H1 (cell line): Measurements from ENCODE around the gene ELP5. TPM values are rescaled to one million over a fixed set of nuclear protein-coding genes. Genes with fewer than 3 reads are reported as not detected.

Source experiments
- CTCF ChIA-PET: fragments of 300-600 bp; sonication (Branson Sonifier 250); formaldehyde crosslinking; loops from one replicate; lab custom pipeline; 2021; ENCODE audit not compliant: partially characterized antibody; lab: Charles Lee
- POLR2A ChIA-PET: fragments of 300-600 bp; sonication (Branson Sonifier 250); formaldehyde crosslinking; loops from one replicate; lab custom pipeline; 2021; ENCODE audit warnings: inconsistent platforms; ENCODE audit not compliant: partially characterized antibody; lab: Charles Lee
- DNase-seq, 2 experiments: peaks; one replicate each; pipeline versions ENCODE4 v3.0.0 to v3.0.0-alpha.2; 2010 to 2022; ENCODE audit warnings: low spot score in 2 of 2, low read depth in 1 of 2, mixed read lengths in 1 of 2
- FAIRE-seq: peaks from 2 replicates; lab custom pipeline; 2011; peaks lifted over from hg19 to GRCh38; lab: Jason Lieb, UNC
- H2AFZ ChIP-seq: 2 replicates; pipeline ENCODE4 v1.8.1; 2012; ENCODE audit warnings: low read length, inconsistent platforms
- H2AK5ac ChIP-seq: 2 replicates; pipeline ENCODE4 v1.6.1; 2013; ENCODE audit warnings: low read depth, low read length
- H2BK120ac ChIP-seq: replicated peaks from 2 replicates; pipeline ENCODE3; 2013; ENCODE audit warnings: low read depth, low read length, inconsistent platforms
- H2BK12ac ChIP-seq: 2 replicates; pipeline ENCODE4 v1.6.1; 2013; ENCODE audit warnings: low read depth, low read length
- H2BK15ac ChIP-seq: 2 replicates; pipeline ENCODE4 v1.6.1; 2013; ENCODE audit warnings: low read length
- H2BK20ac ChIP-seq: 2 replicates; pipeline ENCODE4 v1.6.1; 2013; ENCODE audit warnings: low read length
- H2BK5ac ChIP-seq: 2 replicates; pipeline ENCODE4 v1.6.1; 2013; ENCODE audit warnings: low read depth, low read length
- H3K14ac ChIP-seq: 2 replicates; pipeline ENCODE4 v1.6.1; 2013; ENCODE audit warnings: inconsistent platforms; ENCODE audit not compliant: insufficient read length
- H3K18ac ChIP-seq: 2 replicates; pipeline ENCODE4 v1.6.1; 2013; ENCODE audit warnings: low read length; ENCODE audit errors: extremely low read depth
- H3K23ac ChIP-seq: 2 replicates; pipeline ENCODE4 v1.6.1; 2013; ENCODE audit warnings: inconsistent platforms; ENCODE audit not compliant: insufficient read length
- H3K23me2 ChIP-seq: 2 replicates; pipeline ENCODE4 v1.6.1; 2013; ENCODE audit warnings: low read depth, low read length
- H3K27ac ChIP-seq: 2 replicates; pipeline ENCODE4 v1.6.1; 2011; ENCODE audit warnings: low read depth, low read length, inconsistent platforms
- H3K27me3 ChIP-seq, 4 experiments: replicated peaks in 1 of 4; 1 replicate in 1 of 4; 2 replicates in 3 of 4; pipeline versions ENCODE4 v1.6.1 to v1.8.1; 2011 to 2013; ENCODE audit warnings: low read length in 3 of 4, mild to moderate bottlenecking in 3 of 4, inconsistent platforms in 2 of 4, mixed read lengths in 2 of 4, moderate library complexity in 1 of 4; ENCODE audit not compliant: control insufficient read depth in 3 of 4, insufficient read depth in 3 of 4; ENCODE audit errors: extremely low read depth in 1 of 4
- H3K36me3 ChIP-seq, 4 experiments: 2 replicates each; pipeline versions ENCODE4 v1.6.1 to v1.8.1; 2011 to 2013; ENCODE audit warnings: mild to moderate bottlenecking in 4 of 4, low read length in 3 of 4, moderate library complexity in 2 of 4, control low read depth in 1 of 4, inconsistent platforms in 1 of 4; ENCODE audit not compliant: insufficient read depth in 4 of 4, control insufficient read depth in 2 of 4
- H3K4ac ChIP-seq: replicated peaks from 2 replicates; pipeline ENCODE3; 2013; ENCODE audit warnings: low read length, low read depth, mixed read lengths, inconsistent platforms; ENCODE audit not compliant: insufficient read length
- H3K4me1 ChIP-seq, 4 experiments: replicated peaks in 1 of 4; 1 replicate in 1 of 4; 2 replicates in 3 of 4; pipeline versions ENCODE4 v1.6.1 to v1.8.1; 2011 to 2013; ENCODE audit warnings: low read length in 3 of 4, inconsistent platforms in 2 of 4, mixed read lengths in 1 of 4; ENCODE audit not compliant: insufficient read depth in 4 of 4, control insufficient read depth in 3 of 4
- H3K4me2 ChIP-seq, 2 experiments: 2 replicates each; pipeline versions ENCODE4 v1.6.1 to v1.8.1; 2011 to 2013; ENCODE audit warnings: low read depth in 2 of 2, low read length in 2 of 2, control low read depth in 1 of 2, inconsistent platforms in 1 of 2, mild to moderate bottlenecking in 1 of 2; ENCODE audit not compliant: insufficient read depth in 1 of 2
- H3K4me3 ChIP-seq, 4 experiments: fragments of 200-600, 300-600 bp in 1 of 4; sonication (generic), shearing (Covaris generic), sonication (Bioruptor Twin) in 1 of 4; 2 replicates each; pipeline versions ENCODE4 v1.5.1 to v1.8.1; 2011 to 2016; ENCODE audit warnings: low read length in 4 of 4, low read depth in 3 of 4, control low read depth in 2 of 4, inconsistent platforms in 2 of 4, mild to moderate bottlenecking in 2 of 4, mixed read lengths in 1 of 4, moderate library complexity in 1 of 4; ENCODE audit not compliant: insufficient read depth in 2 of 4; ENCODE audit errors: extremely low read depth in 1 of 4
- H3K56ac ChIP-seq: replicated peaks from 2 replicates; pipeline ENCODE3; 2013; ENCODE audit warnings: low read depth, mild to moderate bottlenecking, mixed read lengths, low read length, inconsistent platforms; ENCODE audit not compliant: insufficient read length
- H3K79me1 ChIP-seq: 2 replicates; pipeline ENCODE4 v1.6.1; 2013; ENCODE audit warnings: low read depth, low read length, control low read depth
- H3K79me2 ChIP-seq, 2 experiments: 2 replicates each; pipeline versions ENCODE4 v1.6.1 to v1.8.1; 2012 to 2013; ENCODE audit warnings: low read length in 2 of 2, mild to moderate bottlenecking in 2 of 2, inconsistent platforms in 1 of 2; ENCODE audit not compliant: insufficient read depth in 2 of 2, control insufficient read depth in 1 of 2
- H3K9ac ChIP-seq, 4 experiments: replicated peaks in 1 of 4; 1 replicate in 1 of 4; 2 replicates in 3 of 4; pipeline versions ENCODE4 v1.6.1 to v1.8.1; 2011 to 2013; ENCODE audit warnings: low read depth in 3 of 4, low read length in 3 of 4, control low read depth in 2 of 4, mild to moderate bottlenecking in 2 of 4, moderate library complexity in 2 of 4, inconsistent platforms in 1 of 4; ENCODE audit errors: extremely low read depth in 1 of 4
- H3K9me3 ChIP-seq, 2 experiments: 2 replicates each; pipeline versions ENCODE4 v1.6.1 to v1.8.1; 2012 to 2013; ENCODE audit warnings: mild to moderate bottlenecking in 2 of 2, moderate library complexity in 2 of 2, control low read depth in 1 of 2, inconsistent platforms in 1 of 2, low read depth in 1 of 2, low read length in 1 of 2, mixed read lengths in 1 of 2; ENCODE audit not compliant: insufficient read depth in 2 of 2
- H4K20me1 ChIP-seq, 2 experiments: replicated peaks in 1 of 2; 2 replicates each; pipeline versions ENCODE3 to v1.8.1; 2011 to 2013; ENCODE audit warnings: inconsistent platforms in 2 of 2, low read length in 2 of 2, mild to moderate bottlenecking in 1 of 2; ENCODE audit not compliant: insufficient read depth in 2 of 2, control insufficient read depth in 1 of 2
- H4K5ac ChIP-seq: 2 replicates; pipeline ENCODE4 v1.6.1; 2013; ENCODE audit warnings: low read length, low read depth, mixed read lengths, inconsistent platforms; ENCODE audit not compliant: insufficient read length
- H4K8ac ChIP-seq: 2 replicates; pipeline ENCODE4 v1.8.0; 2013; ENCODE audit warnings: mild to moderate bottlenecking, moderate library complexity, low read length, inconsistent platforms; ENCODE audit not compliant: insufficient read depth; ENCODE audit errors: extremely low read depth
- H4K91ac ChIP-seq: replicated peaks from 2 replicates; pipeline ENCODE3; 2013; ENCODE audit warnings: low read length, mixed read lengths, inconsistent platforms; ENCODE audit not compliant: insufficient read length
- BACH1 ChIP-seq: IDR thresholded peaks from 2 replicates; pipeline ENCODE4 v1.6.1; 2012; ENCODE audit warnings: low read length, improper control_type of control experiment
- CTBP2 ChIP-seq: IDR thresholded peaks from 2 replicates; pipeline ENCODE4 v1.7.0; 2011; ENCODE audit warnings: borderline replicate concordance, mild to moderate bottlenecking, moderate library complexity, mixed read lengths, low read length; ENCODE audit not compliant: insufficient read depth, insufficient read length
- EP300 ChIP-seq, 2 experiments: IDR thresholded peaks; 1 replicate in 1 of 2; 2 replicates in 1 of 2; pipeline ENCODE4 v1.6.1; 2011 to 2012; ENCODE audit warnings: low read depth in 2 of 2, low read length in 2 of 2, mild to moderate bottlenecking in 2 of 2, borderline replicate concordance in 1 of 2, inconsistent platforms in 1 of 2, moderate library complexity in 1 of 2
- JUND ChIP-seq: IDR thresholded peaks from 2 replicates; pipeline ENCODE4 v1.6.1; 2011; ENCODE audit warnings: mild to moderate bottlenecking, improper control_type of control experiment, low read length
- NANOG ChIP-seq: IDR thresholded peaks from 2 replicates; pipeline ENCODE4 v1.6.1; 2011; ENCODE audit warnings: low read length, low read depth, mild to moderate bottlenecking, inconsistent platforms; ENCODE audit not compliant: insufficient read depth, poor library complexity, severe bottlenecking
- PHF8 ChIP-seq: fragments of 200-600 bp; sonication (generic); conservative IDR thresholded peaks from 2 replicates; pipeline ENCODE4 v1.7.1; 2012; ENCODE audit warnings: low read depth, mild to moderate bottlenecking, inconsistent platforms, low read length, moderate library complexity
- SP1 ChIP-seq: IDR thresholded peaks from 2 replicates; pipeline ENCODE4 v1.6.1; 2011; ENCODE audit warnings: low read depth, low read length
- ZNF274 ChIP-seq: IDR thresholded peaks from 2 replicates; pipeline ENCODE4 v1.7.0; 2012; ENCODE audit warnings: low read length, borderline replicate concordance; ENCODE audit errors: extremely low read depth
- WGBS, 2 experiments: shearing (Covaris generic) in 1 of 2; methylation state at CpG; one replicate each; pipeline versions ENCODE4 v1.1.6 to v1.1.7; 2013 to 2015; ENCODE audit warnings: low lambda C conversion rate in 2 of 2, mixed read lengths in 2 of 2, inconsistent platforms in 1 of 2, low coverage in 1 of 2, missing lambda C conversion rate in 1 of 2; ENCODE audit not compliant: insufficient replicate concordance in 2 of 2, insufficient coverage in 1 of 2, insufficient read length in 1 of 2; ENCODE audit errors: extremely low coverage in 1 of 2, missing lambda C conversion rate in 1 of 2; 5-methylcytosine and 5-hydroxymethylcytosine counted together
- polyA plus RNA-seq, 7 experiments: library from polyadenylated mRNA; depleted of rRNA in 3 of 7; stranded (reverse) in 5 of 7; unstranded in 2 of 7; fragments of >200 nt in 5 of 7; fragments of 200-250 nt in 2 of 7; gene quantifications; 1 replicate in 5 of 7; 2 replicates in 1 of 7; 4 replicates in 1 of 7; pipeline versions ENCODE4 v1.2.1 to v1.2.3, GENCODE V29; 2011 to 2013; ENCODE audit warnings: missing spikeins in 2 of 7, mixed read lengths in 2 of 7
- total RNA-seq: library from RNA; stranded (reverse); fragmentation: NEBNext Ultra II Directional; extraction: Animal tissue kit (Norgen Biotek cat#: 25700); gene quantifications from 2 replicates; pipeline ENCODE4 v1.2.1, GENCODE V29; 2021
- TF ChIP-seq, protein P1 (sequence below): IDR thresholded peaks from 2 replicates; pipeline ENCODE4 v1.6.1; 2011; ENCODE audit warnings: low read length, improper control_type of control experiment
- TF ChIP-seq, protein P2 (sequence below): IDR thresholded peaks from 2 replicates; pipeline ENCODE4 v1.6.1; 2012; ENCODE audit warnings: low read length, inconsistent platforms

Gene ELP5
- total and polyA plus RNA-seq, 2 of the 8 experiments (the other 6 are each of a cell fraction or from before 2014, with no cell fraction given) = 75.4 to 107 TPM

DNA sequence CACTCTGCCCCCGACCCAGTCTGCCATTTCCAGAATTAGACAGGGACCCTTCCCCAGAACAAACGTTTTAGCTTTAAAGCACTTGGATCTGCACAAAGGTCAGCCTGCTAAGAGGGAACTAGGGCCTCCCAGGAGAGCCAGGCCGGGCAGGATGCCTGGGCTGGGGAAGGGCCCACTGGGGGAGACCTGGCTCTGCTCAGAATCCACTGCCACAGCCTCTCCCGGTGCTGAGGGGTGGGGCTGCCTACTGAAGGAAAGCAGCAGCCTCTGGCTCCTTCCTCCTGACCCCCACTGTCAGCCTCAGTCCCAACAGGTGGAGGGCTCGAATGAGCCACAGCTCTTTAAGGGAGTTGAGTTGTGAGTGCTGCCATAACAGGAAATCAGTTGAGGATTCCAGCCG, 40.7 kb downstream of the ELP5 start:
- H2BK15ac ChIP-seq = no peak overlapping the region
- H3K4ac ChIP-seq = no peak overlapping the region
- no peak for DNase-seq
- H3K27ac ChIP-seq = no peak overlapping the region
- H3K23ac ChIP-seq = no peak overlapping the region
- H3K36me3 ChIP-seq = no peaks in the 10 kb centered on the region
- 83% methylated on average over 6 of the region's 6 CpGs; no CpG with 5 or more reads in 1 of the 2 experiments for WGBS, 2 experiments
- ChIA-PET CTCF (interaction anchor here (0.8 to 5.7 kb wide), 4 partner anchors 11 to 268 kb away, joined by 3 to 46 read pairs (median 4); partner anchors contain the start of gene SLC2A4), POLR2A (interaction anchor here (1.1 to 6.7 kb wide), 10 partner anchors 8 to 72 kb away, joined by 3 to 94 read pairs (median 16); partner anchors contain the start of genes CLDN7, DVL2, GABARAP and GPS2)
- no peak overlapping the region for H2AK5ac ChIP-seq
- no peak overlapping the region for H3K4me2 ChIP-seq
- H4K20me1 ChIP-seq = peaks cover 0 to 9% of the 10 kb centered on the region in 2 experiments
- no peak for FAIRE-seq
- no peak overlapping the region for H2BK20ac ChIP-seq
- H3K18ac ChIP-seq = no peak overlapping the region
- no peak overlapping the region; the same call in 1 of the 2 replicates for H4K8ac ChIP-seq
- H3K4me3 ChIP-seq = no peak overlapping the region
- H3K23me2 ChIP-seq = peaks cover 2% of the 10 kb centered on the region; the same call in 1 of the 2 replicates
- H3K14ac ChIP-seq = no peak overlapping the region
- no peak overlapping the region for H2BK5ac ChIP-seq
- H3K79me2 ChIP-seq = no peaks in the 10 kb centered on the region
- no peaks in the 10 kb centered on the region; a peak in 1 of 4 replicates for H3K9me3 ChIP-seq
- H3K79me1 ChIP-seq = peaks cover 2% of the 10 kb centered on the region; the same call in 1 of the 2 replicates
- H4K5ac ChIP-seq = no peak overlapping the region
- no peak overlapping the region for H2BK12ac ChIP-seq
- no peak overlapping the region for H2BK120ac ChIP-seq
- H2AFZ ChIP-seq = no peak overlapping the region
- no peak overlapping the region for H3K9ac ChIP-seq
- H3K56ac ChIP-seq = no peak overlapping the region
- H3K27me3 ChIP-seq = peaks cover 3 to 11% (median 9%) of the 10 kb centered on the region in 4 experiments
- H4K91ac ChIP-seq = no peak overlapping the region
- H3K4me1 ChIP-seq = peaks cover 0 to 14% (median 9%) of the 10 kb centered on the region in 4 experiments; a peak in 6 of 7 replicates
- TF ChIP-seq, protein P1, sequence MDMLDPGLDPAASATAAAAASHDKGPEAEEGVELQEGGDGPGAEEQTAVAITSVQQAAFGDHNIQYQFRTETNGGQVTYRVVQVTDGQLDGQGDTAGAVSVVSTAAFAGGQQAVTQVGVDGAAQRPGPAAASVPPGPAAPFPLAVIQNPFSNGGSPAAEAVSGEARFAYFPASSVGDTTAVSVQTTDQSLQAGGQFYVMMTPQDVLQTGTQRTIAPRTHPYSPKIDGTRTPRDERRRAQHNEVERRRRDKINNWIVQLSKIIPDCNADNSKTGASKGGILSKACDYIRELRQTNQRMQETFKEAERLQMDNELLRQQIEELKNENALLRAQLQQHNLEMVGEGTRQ = no peak
- TF ChIP-seq PHF8 (no peak), CTBP2 (no peak), EP300 (IDR thresholded peaks at IDR 0.05; ENCODE audit: borderline replicate concordance in 1 of 2, low read depth in 2 of 2, low read length in 2 of 2) (no peak), NANOG (no peak), BACH1 (no peak), SP1 (no peak), ZNF274 (no peak), JUND (no peak)
- TF ChIP-seq, protein P2, sequence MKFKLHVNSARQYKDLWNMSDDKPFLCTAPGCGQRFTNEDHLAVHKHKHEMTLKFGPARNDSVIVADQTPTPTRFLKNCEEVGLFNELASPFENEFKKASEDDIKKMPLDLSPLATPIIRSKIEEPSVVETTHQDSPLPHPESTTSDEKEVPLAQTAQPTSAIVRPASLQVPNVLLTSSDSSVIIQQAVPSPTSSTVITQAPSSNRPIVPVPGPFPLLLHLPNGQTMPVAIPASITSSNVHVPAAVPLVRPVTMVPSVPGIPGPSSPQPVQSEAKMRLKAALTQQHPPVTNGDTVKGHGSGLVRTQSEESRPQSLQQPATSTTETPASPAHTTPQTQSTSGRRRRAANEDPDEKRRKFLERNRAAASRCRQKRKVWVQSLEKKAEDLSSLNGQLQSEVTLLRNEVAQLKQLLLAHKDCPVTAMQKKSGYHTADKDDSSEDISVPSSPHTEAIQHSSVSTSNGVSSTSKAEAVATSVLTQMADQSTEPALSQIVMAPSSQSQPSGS = no peak
